HG03575 (cell line): ENCODE measurements around the gene IGF1R.
"Not testable (repeated sequence)": the region's sequence is repeated elsewhere in the genome, so short reads cannot be mapped to it uniquely, and the experiment has no call there.

Experiments used
- ATAC-seq: cut with Tn5 transposase; IDR thresholded peaks from one replicate; pipeline ENCODE4 v1.9.1; 2021; ENCODE audit not compliant: unreplicated experiment, insufficient number of reproducible peaks, low FRiP score; ENCODE audit errors: extremely low read depth

The IGF1R gene

DNA sequence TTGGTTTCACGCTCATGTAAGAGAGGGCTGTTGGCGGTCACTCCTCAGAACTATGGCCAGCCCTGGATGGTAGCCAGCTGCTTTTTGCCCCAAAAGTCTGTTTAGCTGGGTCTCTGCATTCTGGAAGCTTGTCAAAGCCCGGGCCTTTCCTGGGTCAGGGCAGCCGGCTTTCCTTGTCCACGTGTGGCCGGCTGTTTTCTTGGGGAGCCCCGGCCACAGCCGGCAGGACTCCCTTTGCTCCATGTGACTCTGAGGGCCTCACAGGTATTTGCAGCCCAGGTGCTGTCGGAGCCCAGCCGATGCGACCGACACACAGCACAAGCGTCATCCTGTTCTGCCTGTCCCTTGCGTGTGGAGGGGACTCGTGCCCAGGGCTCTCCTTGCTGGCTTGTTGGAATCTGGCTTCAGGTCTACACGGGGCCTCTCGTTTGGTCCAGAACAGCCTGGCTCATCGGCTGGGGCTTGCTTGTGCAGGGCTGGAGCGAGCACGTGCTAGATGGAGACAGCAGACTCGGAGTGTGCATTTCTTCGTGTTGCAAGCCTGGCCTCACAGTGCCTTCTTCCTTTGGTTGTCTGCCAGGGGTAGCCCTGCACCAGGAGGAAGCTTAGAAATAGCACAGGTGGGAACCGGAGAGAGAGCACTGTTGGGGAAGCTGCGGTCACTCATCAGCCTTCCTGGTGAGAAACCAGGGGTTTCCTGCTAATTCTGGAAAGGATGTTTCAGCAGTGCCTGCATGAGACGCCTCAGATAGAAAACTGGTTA lies 307.8 kb downstream of the IGF1R start:
- no peak for ATAC-seq

DNA sequence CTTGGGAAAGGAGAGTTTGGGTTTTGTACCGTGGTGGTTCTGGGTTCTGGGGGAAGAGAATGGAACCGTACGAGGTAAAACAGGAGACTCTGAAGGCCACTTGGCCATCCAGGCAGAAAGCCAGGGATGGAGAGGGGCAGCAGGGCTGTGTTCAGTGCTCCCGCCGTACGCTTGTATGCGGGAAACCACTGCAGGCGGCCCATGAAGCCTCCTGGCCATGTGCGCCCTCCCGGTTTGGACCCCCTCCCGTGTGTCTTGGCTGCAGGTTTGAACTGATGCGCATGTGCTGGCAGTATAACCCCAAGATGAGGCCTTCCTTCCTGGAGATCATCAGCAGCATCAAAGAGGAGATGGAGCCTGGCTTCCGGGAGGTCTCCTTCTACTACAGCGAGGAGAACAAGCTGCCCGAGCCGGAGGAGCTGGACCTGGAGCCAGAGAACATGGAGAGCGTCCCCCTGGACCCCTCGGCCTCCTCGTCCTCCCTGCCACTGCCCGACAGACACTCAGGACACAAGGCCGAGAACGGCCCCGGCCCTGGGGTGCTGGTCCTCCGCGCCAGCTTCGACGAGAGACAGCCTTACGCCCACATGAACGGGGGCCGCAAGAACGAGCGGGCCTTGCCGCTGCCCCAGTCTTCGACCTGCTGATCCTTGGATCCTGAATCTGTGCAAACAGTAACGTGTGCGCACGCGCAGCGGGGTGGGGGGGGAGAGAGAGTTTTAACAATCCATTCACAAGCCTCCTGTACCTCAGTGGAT lies 308.6 kb downstream of the IGF1R start:
- ATAC-seq = no peak

DNA sequence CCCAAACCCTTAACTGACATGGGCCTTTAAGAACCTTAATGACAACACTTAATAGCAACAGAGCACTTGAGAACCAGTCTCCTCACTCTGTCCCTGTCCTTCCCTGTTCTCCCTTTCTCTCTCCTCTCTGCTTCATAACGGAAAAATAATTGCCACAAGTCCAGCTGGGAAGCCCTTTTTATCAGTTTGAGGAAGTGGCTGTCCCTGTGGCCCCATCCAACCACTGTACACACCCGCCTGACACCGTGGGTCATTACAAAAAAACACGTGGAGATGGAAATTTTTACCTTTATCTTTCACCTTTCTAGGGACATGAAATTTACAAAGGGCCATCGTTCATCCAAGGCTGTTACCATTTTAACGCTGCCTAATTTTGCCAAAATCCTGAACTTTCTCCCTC lies 309.3 kb downstream of the IGF1R start:
- ATAC-seq = no peak

DNA sequence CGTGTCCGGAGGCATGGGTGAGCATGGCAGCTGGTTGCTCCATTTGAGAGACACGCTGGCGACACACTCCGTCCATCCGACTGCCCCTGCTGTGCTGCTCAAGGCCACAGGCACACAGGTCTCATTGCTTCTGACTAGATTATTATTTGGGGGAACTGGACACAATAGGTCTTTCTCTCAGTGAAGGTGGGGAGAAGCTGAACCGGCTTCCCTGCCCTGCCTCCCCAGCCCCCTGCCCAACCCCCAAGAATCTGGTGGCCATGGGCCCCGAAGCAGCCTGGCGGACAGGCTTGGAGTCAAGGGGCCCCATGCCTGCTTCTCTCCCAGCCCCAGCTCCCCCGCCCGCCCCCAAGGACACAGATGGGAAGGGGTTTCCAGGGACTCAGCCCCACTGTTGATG lies 309.7 kb downstream of the IGF1R start:
- ATAC-seq = no peak

DNA sequence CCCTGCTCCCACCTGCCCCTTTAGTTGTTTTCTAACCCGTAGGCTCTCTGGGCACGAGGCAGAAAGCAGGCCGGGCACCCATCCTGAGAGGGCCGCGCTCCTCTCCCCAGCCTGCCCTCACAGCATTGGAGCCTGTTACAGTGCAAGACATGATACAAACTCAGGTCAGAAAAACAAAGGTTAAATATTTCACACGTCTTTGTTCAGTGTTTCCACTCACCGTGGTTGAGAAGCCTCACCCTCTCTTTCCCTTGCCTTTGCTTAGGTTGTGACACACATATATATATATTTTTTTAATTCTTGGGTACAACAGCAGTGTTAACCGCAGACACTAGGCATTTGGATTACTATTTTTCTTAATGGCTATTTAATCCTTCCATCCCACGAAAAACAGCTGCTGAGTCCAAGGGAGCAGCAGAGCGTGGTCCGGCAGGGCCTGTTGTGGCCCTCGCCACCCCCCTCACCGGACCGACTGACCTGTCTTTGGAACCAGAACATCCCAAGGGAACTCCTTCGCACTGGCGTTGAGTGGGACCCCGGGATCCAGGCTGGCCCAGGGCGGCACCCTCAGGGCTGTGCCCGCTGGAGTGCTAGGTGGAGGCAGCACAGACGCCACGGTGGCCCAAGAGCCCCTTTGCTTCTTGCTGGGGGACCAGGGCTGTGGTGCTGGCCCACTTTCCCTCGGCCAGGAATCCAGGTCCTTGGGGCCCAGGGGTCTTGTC lies 310.7 kb downstream of the IGF1R start:
- no peak for ATAC-seq

DNA sequence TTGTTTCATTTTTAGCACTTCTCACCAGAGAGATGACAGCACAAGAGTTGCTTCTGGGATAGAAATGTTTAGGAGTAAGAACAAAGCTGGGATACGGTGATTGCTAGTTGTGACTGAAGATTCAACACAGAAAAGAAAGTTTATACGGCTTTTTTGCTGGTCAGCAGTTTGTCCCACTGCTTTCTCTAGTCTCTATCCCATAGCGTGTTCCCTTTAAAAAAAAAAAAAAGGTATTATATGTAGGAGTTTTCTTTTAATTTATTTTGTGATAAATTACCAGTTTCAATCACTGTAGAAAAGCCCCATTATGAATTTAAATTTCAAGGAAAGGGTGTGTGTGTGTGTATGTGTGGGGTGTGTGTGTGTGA lies 311.3 kb downstream of the IGF1R start:
- no peak for ATAC-seq

DNA sequence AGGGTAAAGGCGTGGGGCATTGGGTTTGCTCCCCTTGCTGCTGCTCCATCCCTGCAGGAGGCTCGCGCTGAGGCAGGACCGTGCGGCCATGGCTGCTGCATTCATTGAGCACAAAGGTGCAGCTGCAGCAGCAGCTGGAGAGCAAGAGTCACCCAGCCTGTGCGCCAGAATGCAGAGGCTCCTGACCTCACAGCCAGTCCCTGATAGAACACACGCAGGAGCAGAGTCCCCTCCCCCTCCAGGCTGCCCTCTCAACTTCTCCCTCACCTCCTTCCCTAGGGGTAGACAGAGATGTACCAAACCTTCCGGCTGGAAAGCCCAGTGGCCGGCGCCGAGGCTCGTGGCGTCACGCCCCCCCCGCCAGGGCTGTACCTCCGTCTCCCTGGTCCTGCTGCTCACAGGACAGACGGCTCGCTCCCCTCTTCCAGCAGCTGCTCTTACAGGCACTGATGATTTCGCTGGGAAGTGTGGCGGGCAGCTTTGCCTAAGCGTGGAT lies 312.3 kb downstream of the IGF1R start:
- ATAC-seq = no peak

DNA sequence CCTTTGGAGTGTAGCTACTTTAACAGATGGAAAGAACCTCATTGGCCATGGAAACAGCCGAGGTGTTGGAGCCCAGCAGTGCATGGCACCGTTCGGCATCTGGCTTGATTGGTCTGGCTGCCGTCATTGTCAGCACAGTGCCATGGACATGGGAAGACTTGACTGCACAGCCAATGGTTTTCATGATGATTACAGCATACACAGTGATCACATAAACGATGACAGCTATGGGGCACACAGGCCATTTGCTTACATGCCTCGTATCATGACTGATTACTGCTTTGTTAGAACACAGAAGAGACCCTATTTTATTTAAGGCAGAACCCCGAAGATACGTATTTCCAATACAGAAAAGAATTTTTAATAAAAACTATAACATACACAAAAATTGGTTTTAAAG lies 315.1 kb downstream of the IGF1R start:
- ATAC-seq = no peak

DNA sequence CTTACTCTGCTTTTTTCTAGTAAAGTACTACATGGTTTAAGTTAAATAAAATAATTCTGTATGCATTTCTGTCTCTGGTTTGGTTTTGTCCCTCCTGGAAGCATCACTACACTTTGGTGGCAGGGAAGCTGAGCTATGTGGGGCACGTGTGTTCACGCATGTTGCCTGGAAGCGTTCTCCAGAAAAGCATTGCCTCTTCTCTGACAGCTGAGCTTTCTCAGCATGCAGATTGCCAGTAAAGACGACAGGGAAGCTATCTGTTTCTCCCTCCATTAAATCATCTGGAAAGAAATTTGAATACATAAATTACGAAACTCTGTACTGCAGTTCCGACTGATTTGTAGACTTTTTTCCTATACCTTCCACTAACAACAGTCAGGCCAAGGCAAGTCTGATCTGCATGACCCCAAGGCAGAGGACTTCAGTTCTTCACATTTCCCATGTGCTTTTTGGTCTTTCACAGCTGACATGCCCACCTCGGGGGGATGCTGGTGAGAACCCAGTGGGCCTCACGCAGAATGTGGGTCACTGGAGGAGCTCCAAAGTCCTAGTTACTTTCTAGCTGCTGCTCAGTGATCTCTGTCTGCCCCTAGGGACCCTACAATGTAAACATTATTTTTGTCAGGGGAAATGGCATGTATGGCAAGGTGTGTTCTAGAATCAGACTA lies 316.3 kb downstream of the IGF1R start:
- no peak for ATAC-seq

DNA sequence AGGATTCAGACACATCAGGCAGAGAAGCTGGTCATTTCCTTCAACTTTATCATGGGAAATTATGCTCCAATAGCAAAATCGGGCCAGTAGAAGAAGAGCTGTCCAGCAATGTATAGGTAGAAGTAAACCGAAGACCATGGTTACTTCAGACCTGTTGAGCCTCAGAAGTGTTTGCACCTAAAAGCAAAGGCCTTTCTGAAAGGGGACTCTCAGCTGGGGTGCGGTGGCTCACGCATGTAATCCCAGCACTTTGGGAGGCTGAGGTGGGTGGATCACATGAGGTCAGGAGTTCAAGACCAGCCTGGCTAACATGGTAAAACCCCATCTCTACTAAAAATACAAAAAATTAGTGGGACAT lies 316.8 kb downstream of the IGF1R start:
- not testable (repeated sequence) for ATAC-seq

DNA sequence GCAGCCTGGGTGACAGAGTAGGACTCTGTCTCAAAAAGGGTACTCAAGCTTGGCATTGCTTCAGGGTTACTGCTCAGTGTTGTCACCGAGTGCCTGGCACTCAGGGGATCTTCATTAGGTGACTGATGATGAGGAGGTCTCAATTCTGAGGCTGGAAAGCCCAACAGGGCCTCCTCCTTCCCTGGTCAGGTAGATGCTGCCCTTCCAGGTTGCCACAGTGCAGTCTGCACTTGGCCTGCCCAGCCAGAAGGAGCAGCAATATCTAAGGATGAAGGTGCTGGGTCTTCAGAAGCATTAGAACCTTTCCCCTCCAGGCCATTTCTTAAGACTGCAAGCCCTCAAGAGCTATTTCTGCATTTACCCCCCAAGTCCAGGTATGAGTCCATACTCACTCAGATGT lies 317.3 kb downstream of the IGF1R start:
- ATAC-seq = no peak

DNA sequence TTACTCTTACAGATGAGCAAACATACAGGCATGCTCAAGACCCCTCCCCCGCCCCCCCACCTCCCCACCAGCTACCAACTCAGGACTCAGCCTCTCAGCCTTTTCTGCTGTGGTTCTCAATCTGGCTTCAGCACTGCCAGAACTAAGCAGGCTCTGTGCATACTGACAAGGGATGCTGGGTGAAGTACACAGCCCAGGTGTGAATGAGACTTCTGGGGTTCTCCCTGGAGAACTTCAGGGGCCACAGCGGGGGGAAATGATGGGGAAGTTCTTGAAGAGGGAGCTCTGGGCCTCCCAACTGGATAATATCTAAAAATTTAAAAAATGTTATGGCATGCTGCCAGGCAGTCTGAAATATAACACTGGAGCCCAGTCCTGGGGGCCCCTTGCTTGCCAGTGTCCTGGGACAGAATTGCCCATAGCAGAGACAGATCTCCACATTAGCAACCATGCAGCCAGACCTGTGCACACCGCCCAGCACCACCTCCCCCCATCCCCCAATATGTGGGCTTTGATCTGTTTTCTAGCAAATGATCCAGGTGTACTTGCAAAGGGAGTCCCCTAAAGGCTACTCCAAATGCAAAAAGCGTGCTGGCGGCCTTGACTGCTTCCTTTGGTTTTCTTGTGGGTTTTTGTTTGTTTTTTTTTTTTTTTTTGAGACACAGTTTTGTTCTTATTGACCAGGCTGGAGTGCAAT lies 317.9 kb downstream of the IGF1R start:
- ATAC-seq = no peak

DNA sequence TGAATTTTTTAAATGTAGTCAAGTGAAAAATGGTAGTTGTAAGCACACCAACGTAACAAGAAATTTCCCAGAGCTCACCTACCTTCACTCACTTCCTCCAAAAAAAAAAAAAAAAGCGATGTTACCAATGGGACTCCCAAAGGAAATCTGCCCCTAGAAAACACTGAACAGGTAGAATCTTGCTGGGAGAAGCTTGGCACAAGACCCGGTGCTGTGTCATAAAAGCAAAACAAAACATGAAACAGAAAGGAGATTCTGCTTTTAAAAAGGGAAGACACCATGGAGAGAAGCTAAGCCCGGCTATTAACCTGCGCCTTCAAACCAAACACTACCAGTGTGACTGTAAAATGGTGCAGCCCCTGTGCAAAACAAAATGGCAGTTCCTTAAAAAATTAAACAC lies 318.8 kb downstream of the IGF1R start:
- no peak for ATAC-seq

DNA sequence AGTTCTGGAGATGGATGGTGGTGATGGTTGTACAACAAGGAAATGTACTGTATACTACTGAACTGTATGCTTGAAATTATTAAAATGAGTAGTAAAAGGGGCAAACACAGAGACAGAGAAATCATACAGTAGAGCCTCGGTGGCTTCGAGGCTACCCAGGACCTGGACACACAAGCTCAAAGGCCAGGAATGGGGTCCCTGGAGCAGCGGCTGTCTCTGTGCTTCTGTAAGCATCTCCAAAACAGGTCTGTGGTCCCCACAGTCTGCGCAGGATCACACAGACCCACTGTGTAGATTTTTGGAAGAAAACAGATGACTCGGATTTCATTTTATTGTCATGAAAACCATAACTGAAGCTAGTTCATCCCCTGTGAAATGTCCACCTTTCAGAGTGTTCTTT lies 319.6 kb downstream of the IGF1R start:
- ATAC-seq = no peak

DNA sequence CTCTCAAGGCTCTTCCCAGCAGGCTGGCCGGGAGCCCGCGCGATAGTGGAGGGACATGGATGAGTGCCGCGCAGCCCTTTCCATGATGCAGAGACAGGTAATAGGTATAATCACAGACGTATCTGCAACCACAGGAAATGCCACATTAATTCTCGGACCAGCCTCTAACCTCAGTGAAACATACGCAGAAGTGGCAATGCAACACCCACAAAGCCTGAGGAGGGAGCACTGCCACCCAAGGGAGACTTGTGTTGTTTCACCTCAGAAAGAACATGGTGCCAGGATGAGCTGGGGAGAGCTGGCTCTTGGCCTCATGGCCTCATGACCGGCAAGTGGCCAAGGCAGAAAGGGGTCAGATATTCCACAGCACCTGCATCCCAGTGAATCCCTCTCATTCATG lies 320.2 kb downstream of the IGF1R start:
- ATAC-seq = no peak

DNA sequence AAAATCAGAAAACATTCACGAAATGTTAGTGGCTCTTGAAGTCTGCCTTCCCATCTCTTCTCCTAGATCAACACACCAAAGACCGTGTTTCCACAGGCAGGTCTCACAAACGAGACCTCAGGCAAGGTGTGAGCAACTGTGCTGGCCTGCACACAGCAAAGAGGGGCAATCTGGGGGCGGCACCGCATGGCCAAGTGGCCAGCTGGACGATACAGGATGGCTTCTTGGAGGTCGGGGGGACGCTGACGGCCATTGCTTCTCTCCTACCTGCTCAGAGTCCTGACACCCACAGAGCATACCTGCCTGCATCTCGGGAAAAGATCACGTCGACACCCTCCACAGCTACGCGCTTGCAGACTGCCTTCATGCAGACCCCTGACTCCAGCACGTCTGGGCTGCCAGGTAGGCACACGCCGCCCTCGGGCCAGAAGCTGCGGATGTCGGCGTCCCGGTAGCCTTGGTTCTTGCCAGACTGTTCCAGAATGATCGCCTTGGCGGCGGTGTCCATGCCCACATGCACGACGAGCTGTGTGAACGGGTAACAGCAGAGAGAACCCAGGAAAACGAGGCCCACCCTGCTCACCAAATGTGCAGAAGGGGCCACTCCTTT lies 320.9 kb downstream of the IGF1R start:
- no peak for ATAC-seq

DNA sequence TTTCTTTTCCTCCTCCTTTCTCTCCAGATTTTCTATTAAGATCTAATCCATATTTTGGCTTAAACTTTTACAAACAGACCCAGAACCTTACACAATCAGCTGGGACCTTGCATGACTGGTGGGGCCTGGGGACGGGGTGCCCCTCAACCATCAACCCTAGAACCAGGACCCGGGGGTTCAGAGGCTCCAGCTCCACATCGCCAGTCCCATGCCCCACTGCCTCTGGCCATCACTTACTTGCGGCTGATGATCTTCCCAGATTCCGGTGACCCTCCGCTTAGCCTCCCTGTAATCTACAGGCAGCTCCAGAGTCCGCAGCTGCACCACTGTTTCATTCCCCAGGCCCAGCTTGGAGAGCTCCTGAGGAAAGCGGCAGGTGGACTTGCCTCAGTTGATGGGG lies 322.5 kb downstream of the IGF1R start:
- ATAC-seq = no peak

DNA sequence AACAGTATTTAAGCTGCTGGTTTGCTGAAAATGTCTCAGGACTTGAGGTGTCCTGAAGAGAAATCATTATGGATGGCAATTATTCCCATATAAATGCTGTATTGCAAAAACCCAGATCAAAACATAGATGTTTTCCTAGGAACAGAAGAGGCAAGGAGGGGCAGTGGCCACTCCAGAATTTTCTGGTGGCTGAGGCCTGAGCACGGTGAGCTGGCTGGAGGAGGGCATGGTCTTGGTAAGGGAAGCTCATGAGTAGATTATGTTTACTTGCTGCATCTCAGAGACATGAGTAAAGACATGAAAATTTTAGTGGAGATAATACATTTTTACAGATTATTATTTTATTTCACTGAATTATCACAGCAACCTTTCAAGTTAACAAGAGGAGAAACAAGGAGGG lies 328.2 kb downstream of the IGF1R start:
- no peak for ATAC-seq

DNA sequence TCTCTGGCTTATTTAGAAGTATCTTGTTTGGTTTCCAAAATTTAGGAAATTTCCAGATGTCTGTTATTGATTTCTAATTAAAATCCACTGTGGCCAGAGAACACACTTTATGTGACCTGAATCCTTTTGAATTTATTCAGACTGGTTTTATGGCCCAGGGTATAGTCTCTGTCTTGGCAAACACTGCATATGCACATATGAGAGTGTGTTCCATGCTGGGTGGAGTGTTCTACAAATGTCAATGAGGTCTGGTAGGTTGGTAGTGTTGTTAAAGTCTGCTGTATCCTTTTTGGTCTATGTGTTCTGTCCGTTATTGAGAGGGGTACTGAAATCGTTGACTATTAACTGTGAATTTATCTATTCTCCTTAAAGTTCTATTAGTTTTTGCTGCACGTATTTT lies 329.1 kb downstream of the IGF1R start:
- no peak for ATAC-seq
